HG02885 (cell line): ENCODE measurements around the gene CSKMT.
"Not testable (repeated sequence)": the region's sequence is repeated elsewhere in the genome, so short reads cannot be mapped to it uniquely, and the experiment has no call there.

ENCODE experiments used
- ATAC-seq: cut with Tn5 transposase; IDR thresholded peaks from one replicate; pipeline ENCODE4 v1.9.1; 2021; ENCODE audit warnings: mild to moderate bottlenecking; ENCODE audit not compliant: unreplicated experiment, poor library complexity

CSKMT gene

GRCh38 chr11:62665075-62665598 lies at the start of gene CSKMT, which contains the start of gene C11orf98:
CSKMT (plus strand) TSS chr11:62665312; CDS start chr11:62665880, 568 bp downstream.
C11orf98 (minus strand) TSS chr11:62665210; CDS start chr11:62665169, 41 bp downstream.
- peak; percentile 84 for ATAC-seq

- ATAC-seq, result no peak
Measured at GRCh38 chr11:62615521-62615920, 49.6 kb upstream of the CSKMT start.

GRCh38 chr11:62616957-62617356 lies 48.2 kb upstream of the CSKMT start:
- not testable (repeated sequence) for ATAC-seq

- ATAC-seq, result no peak
Measured at GRCh38 chr11:62621027-62621566, 44.0 kb upstream of the CSKMT start.

- ATAC-seq, result peak; percentile 93
Measured at GRCh38 chr11:62621567-62622470, 43.3 kb upstream of the CSKMT start, which contains the start of gene B3GAT3. B3GAT3 (minus strand) TSS chr11:62621986; CDS start chr11:62621947, 39 bp downstream.

- ATAC-seq, result no peak
Measured at GRCh38 chr11:62622476-62623089, 42.5 kb upstream of the CSKMT start.

GRCh38 chr11:62627713-62628112 lies 37.4 kb upstream of the CSKMT start:
- no peak for ATAC-seq

- ATAC-seq, result no peak
Measured at GRCh38 chr11:62632492-62632891, 32.6 kb upstream of the CSKMT start.

- no peak for ATAC-seq
Measured at GRCh38 chr11:62644220-62644619, 20.9 kb upstream of the CSKMT start.

- ATAC-seq, result no peak
Measured at GRCh38 chr11:62645671-62645945, 19.5 kb upstream of the CSKMT start.

GRCh38 chr11:62645946-62646824 lies 18.9 kb upstream of the CSKMT start, which contains the start of gene GANAB:
GANAB (minus strand) TSS chr11:62646613; CDS start chr11:62646599, 14 bp downstream.
- peak; percentile 96 for ATAC-seq

GRCh38 chr11:62646825-62647608 lies 18.1 kb upstream of the CSKMT start:
- no peak for ATAC-seq

- no peak for ATAC-seq
Measured at GRCh38 chr11:62647609-62648005, 17.5 kb upstream of the CSKMT start.

GRCh38 chr11:62648185-62648966 lies 16.7 kb upstream of the CSKMT start:
- ATAC-seq, result no peak

GRCh38 chr11:62648967-62649364 lies 16.1 kb upstream of the CSKMT start:
- ATAC-seq, result no peak

GRCh38 chr11:62649486-62649885 lies 15.6 kb upstream of the CSKMT start:
- no peak for ATAC-seq

GRCh38 chr11:62650283-62650682 lies 14.8 kb upstream of the CSKMT start:
- not testable (repeated sequence) for ATAC-seq
